NOMO-1 (cell line): ENCODE measurements around the gene SULT1A1.
"Not testable (repeated sequence)": the region's sequence is repeated elsewhere in the genome, so short reads cannot be mapped to it uniquely, and the experiment has no call there.

Experiments used
- DNase-seq, 2 experiments: peaks; one replicate each; lab custom pipeline; 2025; ENCODE audit not compliant: unreplicated experiment in 2 of 2; lab: John Stamatoyannopoulos, UW

SULT1A1 gene

GRCh38 chr16:28609631-28610594, at the start of gene SULT1A1:
Gene SULT1A1 (minus strand): TSS chr16:28610044. CDS start chr16:28608855, 1,189 bp downstream.
- DNase-seq: peak; percentile 14 to 37

- not testable (repeated sequence) for DNase-seq
Measured at GRCh38 chr16:28639959-28640358, 30.1 kb upstream of the SULT1A1 start.

GRCh38 chr16:28638359-28638758, 28.5 kb upstream of the SULT1A1 start:
- not testable (repeated sequence) for DNase-seq

GRCh38 chr16:28637765-28638164, 27.9 kb upstream of the SULT1A1 start, which contains the start of gene NPIPB8:
Gene NPIPB8 (plus strand): TSS chr16:28638065. CDS start chr16:28638361, 296 bp downstream.
- not testable (repeated sequence) for DNase-seq

- DNase-seq: not testable (repeated sequence)
Measured at GRCh38 chr16:28636093-28636823, 26.4 kb upstream of the SULT1A1 start.

GRCh38 chr16:28630905-28631304, 21.1 kb upstream of the SULT1A1 start:
- DNase-seq: not testable (repeated sequence)

- DNase-seq: peak; percentile 61 to 64
Measured at GRCh38 chr16:28623172-28623711, 13.4 kb upstream of the SULT1A1 start.

GRCh38 chr16:28622532-28623171, 12.8 kb upstream of the SULT1A1 start:
- DNase-seq: peak in 1 of 2 experiments; percentile 20

GRCh38 chr16:28621481-28622155, 11.8 kb upstream of the SULT1A1 start:
- DNase-seq: no peak

- not testable (repeated sequence) for DNase-seq
Measured at GRCh38 chr16:28620316-28620715, 10.5 kb upstream of the SULT1A1 start.

GRCh38 chr16:28617874-28618273, 8.0 kb upstream of the SULT1A1 start:
- peak; percentile 30 to 46 for DNase-seq

GRCh38 chr16:28616636-28617035, 6.8 kb upstream of the SULT1A1 start:
- peak in 1 of 2 experiments; percentile 32 for DNase-seq

- DNase-seq: not testable (repeated sequence)
Measured at GRCh38 chr16:28616224-28616577, 6.4 kb upstream of the SULT1A1 start.

GRCh38 chr16:28615486-28616223, 5.8 kb upstream of the SULT1A1 start:
- not testable (repeated sequence) for DNase-seq

- not testable (repeated sequence) for DNase-seq
Measured at GRCh38 chr16:28614561-28614960, 4.7 kb upstream of the SULT1A1 start.

GRCh38 chr16:28613912-28614311, 4.1 kb upstream of the SULT1A1 start:
- not testable (repeated sequence) for DNase-seq

GRCh38 chr16:28612359-28613280, 2.8 kb upstream of the SULT1A1 start:
- DNase-seq: not testable (repeated sequence)

GRCh38 chr16:28610595-28611191, 849 bp upstream of the SULT1A1 start:
- DNase-seq: no peak
